KMS-11 (cell line): ENCODE results near the gene BEST3.

ENCODE experiments used
- H2AFZ ChIP-seq: fragments of 200-600 bp; sonication (generic); 2 replicates; pipeline ENCODE4 v1.6.1; 2016; ENCODE audit warnings: antibody characterized with exemption, mixed run types, low read depth
- H3K27ac ChIP-seq: fragments of 200-600 bp; sonication (generic); 2 replicates; pipeline ENCODE4 v1.6.1; 2016; ENCODE audit warnings: mild to moderate bottlenecking, mixed run types
- H3K27me3 ChIP-seq: fragments of 200-600 bp; sonication (generic); 2 replicates; pipeline ENCODE4 v1.6.1; 2017; ENCODE audit warnings: mild to moderate bottlenecking, low read depth, mixed run types, moderate library complexity; ENCODE audit not compliant: insufficient read depth
- H3K36me3 ChIP-seq: fragments of 200-600 bp; sonication (generic); 2 replicates; pipeline ENCODE4 v1.6.1; 2017; ENCODE audit warnings: mild to moderate bottlenecking, mixed run types; ENCODE audit not compliant: insufficient read depth
- H3K4me1 ChIP-seq: fragments of 200-600 bp; sonication (generic); 2 replicates; pipeline ENCODE4 v1.6.1; 2016; ENCODE audit warnings: mild to moderate bottlenecking, low read depth, mixed run types; ENCODE audit not compliant: poor library complexity, severe bottlenecking
- H3K4me2 ChIP-seq: fragments of 200-600 bp; sonication (generic); 2 replicates; pipeline ENCODE4 v1.7.0; 2016; ENCODE audit warnings: mild to moderate bottlenecking, mixed run types
- H3K4me3 ChIP-seq: fragments of 200-600 bp; sonication (generic); IDR thresholded peaks from 2 replicates; pipeline ENCODE4 v1.6.1; 2017; ENCODE audit warnings: low read depth, low read length, mixed read lengths; ENCODE audit not compliant: insufficient read depth
- H3K79me2 ChIP-seq: fragments of 200-600 bp; sonication (generic); 2 replicates; pipeline ENCODE4 v1.6.1; 2016; ENCODE audit warnings: low read depth, mixed run types; ENCODE audit not compliant: insufficient read depth
- H3K9ac ChIP-seq: fragments of 200-600 bp; sonication (generic); 2 replicates; pipeline ENCODE4 v1.6.1; 2016; ENCODE audit warnings: mild to moderate bottlenecking, mixed run types
- H4K20me1 ChIP-seq: fragments of 200-600 bp; sonication (generic); 2 replicates; pipeline ENCODE4 v1.6.1; 2016; ENCODE audit warnings: mild to moderate bottlenecking, mixed run types; ENCODE audit not compliant: insufficient read depth
- CTCF ChIP-seq: fragments of 200-600 bp; sonication (generic); conservative IDR thresholded peaks from 2 replicates; pipeline ENCODE4 v1.6.1; 2017; ENCODE audit warnings: low read depth, mild to moderate bottlenecking, antibody characterized with exemption, low read length, moderate library complexity, mixed read lengths

BEST3 gene

GRCh38 chr12:69633061-69633460, 66.0 kb downstream of the BEST3 start:
- no peak overlapping the region for H3K4me2 ChIP-seq
- TF ChIP-seq CTCF, result peak; percentile 60
- H3K27ac ChIP-seq, result no peak overlapping the region
- no peak overlapping the region for H3K4me3 ChIP-seq
- H3K9ac ChIP-seq, result no peak overlapping the region
- no peaks in the 10 kb centered on the region for H4K20me1 ChIP-seq
- no peaks in the 10 kb centered on the region for H3K4me1 ChIP-seq
- no peaks in the 10 kb centered on the region for H3K79me2 ChIP-seq
- no peaks in the 10 kb centered on the region for H3K27me3 ChIP-seq
- H2AFZ ChIP-seq, result no peak overlapping the region
- no peaks in the 10 kb centered on the region for H3K36me3 ChIP-seq

GRCh38 chr12:69630191-69630590, 68.9 kb downstream of the BEST3 start:
- no peaks in the 10 kb centered on the region for H4K20me1 ChIP-seq
- H3K9ac ChIP-seq, result no peak overlapping the region
- no peaks in the 10 kb centered on the region for H3K27me3 ChIP-seq
- H3K27ac ChIP-seq, result no peak overlapping the region
- no peaks in the 10 kb centered on the region for H3K79me2 ChIP-seq
- peak; percentile 49 for TF ChIP-seq CTCF
- no peak overlapping the region for H3K4me2 ChIP-seq
- H2AFZ ChIP-seq, result no peak overlapping the region
- H3K36me3 ChIP-seq, result no peaks in the 10 kb centered on the region
- H3K4me1 ChIP-seq, result no peaks in the 10 kb centered on the region
- H3K4me3 ChIP-seq, result no peak overlapping the region

- no peak for TF ChIP-seq CTCF
- H3K36me3 ChIP-seq, result no peaks in the 10 kb centered on the region
- H3K27ac ChIP-seq, result no peak overlapping the region
These were observed 71.6 kb downstream of the BEST3 start for GRCh38 chr12:69627501-69627900.

GRCh38 chr12:69623970-69624369, 75.1 kb downstream of the BEST3 start:
- Histone ChIP-seq H3K4me3 (no peak overlapping the region), H4K20me1 (no peaks in the 10 kb centered on the region), H2AFZ (no peak overlapping the region), H3K4me2 (no peak overlapping the region), H3K9ac (no peak overlapping the region), H3K27me3 (no peaks in the 10 kb centered on the region), H3K36me3 (no peaks in the 10 kb centered on the region), H3K79me2 (no peaks in the 10 kb centered on the region), H3K4me1 (no peaks in the 10 kb centered on the region), H3K27ac (no peak overlapping the region)
- no peak for TF ChIP-seq CTCF

More at GRCh38 chr12:69627501-69627900, 71.6 kb downstream of the BEST3 start:
- Histone ChIP-seq H3K4me3 (no peak overlapping the region), H3K4me2 (no peak overlapping the region), H2AFZ (no peak overlapping the region), H3K27me3 (no peaks in the 10 kb centered on the region), H3K79me2 (no peaks in the 10 kb centered on the region), H3K9ac (no peak overlapping the region), H3K4me1 (no peaks in the 10 kb centered on the region), H4K20me1 (no peaks in the 10 kb centered on the region)
